GM19324 (cell line): ENCODE results near the gene SLC44A5.
"Not testable (repeated sequence)": the region's sequence is repeated elsewhere in the genome, so short reads cannot be mapped to it uniquely, and the experiment has no call there.

Experiments
- ATAC-seq: cut with Tn5 transposase; IDR thresholded peaks from one replicate; pipeline ENCODE4 v1.9.1; 2021; ENCODE audit warnings: mild to moderate bottlenecking, moderate library complexity; ENCODE audit not compliant: unreplicated experiment, low FRiP score

Gene SLC44A5

DNA sequence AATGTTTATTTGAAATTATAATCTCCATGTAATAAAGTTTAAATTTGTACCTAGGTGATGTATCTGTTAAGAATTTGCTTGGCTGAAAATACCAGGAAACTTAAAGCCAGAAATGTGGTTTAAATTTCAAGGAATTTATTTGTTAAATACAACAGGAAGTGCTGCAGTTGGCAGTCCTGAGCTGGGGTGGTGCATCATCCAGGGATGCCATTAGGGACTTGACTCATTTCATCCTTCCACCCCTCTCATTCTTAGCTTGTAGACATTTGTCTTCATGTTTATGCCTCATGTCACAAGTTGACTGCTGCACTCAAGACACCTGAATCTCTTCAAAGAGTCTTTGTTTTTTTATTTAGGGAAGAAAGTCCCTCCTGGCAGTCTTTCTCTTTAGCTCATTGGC lies 300.8 kb downstream of the SLC44A5 start:
- ATAC-seq: no peak

- no peak for ATAC-seq
Observed at GRCh38 chr1:75308365-75308764, 302.5 kb downstream of the SLC44A5 start.

DNA sequence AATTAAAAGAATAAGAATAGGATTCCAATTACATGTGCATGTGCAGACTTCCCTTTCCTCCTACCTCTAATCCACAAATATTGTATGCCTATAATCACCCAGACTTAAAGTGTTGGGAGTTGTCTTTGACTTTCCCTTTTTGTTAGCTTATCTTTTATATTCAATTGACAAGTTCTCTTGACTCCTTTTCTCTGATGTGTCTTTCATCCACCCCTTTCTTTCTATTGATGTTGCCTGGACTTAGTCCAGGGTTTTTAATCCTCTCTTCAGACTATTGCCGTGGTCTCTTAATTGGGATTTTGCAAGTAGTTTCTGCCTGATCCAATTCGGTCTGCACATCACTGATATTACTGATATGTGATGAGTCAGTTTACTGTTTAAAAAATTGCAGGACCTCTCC lies 305.9 kb downstream of the SLC44A5 start:
- no peak for ATAC-seq

DNA sequence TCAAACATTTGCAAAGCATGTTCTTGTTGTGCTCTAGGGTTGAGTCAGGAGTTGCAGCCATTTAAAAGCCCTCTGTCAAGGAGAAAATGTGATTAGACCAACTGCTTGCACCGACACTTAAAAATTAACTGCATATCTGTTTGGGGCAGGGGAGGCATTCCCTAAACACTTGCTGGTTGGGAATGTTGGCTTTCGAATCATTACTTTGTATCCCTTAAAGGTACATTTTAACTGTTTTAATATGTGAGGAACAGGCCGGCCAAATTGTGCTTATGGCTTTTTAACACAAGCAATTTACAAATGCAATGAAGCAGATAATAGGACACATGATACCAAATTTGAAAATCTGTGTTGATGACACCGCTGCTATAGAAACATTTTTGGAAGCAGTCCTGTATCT lies 317.6 kb downstream of the SLC44A5 start:
- ATAC-seq: no peak

DNA sequence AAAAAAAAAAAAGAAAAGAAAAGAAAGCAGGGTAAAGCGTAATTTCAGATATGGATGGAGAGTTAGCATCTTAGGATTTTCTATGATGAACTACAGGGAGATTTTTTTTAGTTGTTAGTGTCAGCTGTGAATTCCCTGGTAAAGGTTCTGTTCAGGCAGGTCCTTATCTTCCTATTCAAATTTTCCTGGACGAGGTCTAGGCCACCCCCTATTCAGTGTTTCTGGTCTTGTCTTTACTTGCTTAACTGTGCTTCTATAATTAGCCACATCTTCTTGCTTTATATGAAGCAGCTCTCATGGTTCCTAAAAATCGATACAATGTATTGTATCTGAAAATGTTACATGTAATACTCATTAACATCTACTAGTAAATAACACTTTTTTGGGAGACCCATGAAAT lies 318.9 kb downstream of the SLC44A5 start:
- no peak for ATAC-seq

GRCh38 chr1:75276385-75276784 lies 334.5 kb downstream of the SLC44A5 start:
- no peak for ATAC-seq

DNA sequence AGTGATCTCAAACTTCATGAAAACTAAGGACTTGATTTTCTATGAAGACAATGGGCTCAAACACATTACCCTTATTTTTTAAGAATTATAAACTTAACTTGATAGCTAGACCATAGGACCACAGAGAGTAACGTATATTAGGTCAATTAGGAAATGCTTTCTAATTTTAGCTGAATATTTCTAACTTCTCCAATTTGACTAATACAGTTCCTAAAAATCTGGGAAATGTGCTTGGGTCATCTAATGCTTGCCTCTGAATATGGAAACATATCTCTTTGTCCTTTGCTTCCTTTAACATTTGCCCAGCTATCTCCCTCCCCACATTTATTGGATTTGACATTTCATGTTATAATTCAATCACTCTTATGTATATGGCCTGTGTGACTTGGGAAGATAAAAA lies 335.3 kb downstream of the SLC44A5 start:
- ATAC-seq: no peak

GRCh38 chr1:75274920-75275506 lies 335.9 kb downstream of the SLC44A5 start:
- no peak for ATAC-seq

- ATAC-seq: no peak
Observed at GRCh38 chr1:75273110-75273509, 337.8 kb downstream of the SLC44A5 start.

DNA sequence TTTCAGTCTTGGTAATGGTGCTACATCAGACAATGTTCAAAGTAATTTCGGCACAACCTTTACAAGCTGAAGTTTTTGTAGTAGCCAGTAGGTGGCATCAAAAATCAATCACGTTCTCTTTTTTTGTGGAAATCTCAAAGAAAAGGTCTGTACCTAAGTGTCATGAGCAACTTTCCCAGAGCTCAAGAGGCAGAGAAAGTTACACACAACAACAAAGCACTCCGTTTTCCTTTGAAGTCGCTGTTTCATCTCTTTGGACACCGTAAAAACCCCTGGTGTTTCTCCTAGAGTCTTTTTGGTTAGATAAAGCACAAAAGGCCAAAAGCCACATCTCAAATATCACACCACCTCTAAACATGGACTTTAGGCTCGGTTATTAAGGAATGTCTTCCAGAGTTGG lies 345.1 kb downstream of the SLC44A5 start:
- ATAC-seq: no peak

DNA sequence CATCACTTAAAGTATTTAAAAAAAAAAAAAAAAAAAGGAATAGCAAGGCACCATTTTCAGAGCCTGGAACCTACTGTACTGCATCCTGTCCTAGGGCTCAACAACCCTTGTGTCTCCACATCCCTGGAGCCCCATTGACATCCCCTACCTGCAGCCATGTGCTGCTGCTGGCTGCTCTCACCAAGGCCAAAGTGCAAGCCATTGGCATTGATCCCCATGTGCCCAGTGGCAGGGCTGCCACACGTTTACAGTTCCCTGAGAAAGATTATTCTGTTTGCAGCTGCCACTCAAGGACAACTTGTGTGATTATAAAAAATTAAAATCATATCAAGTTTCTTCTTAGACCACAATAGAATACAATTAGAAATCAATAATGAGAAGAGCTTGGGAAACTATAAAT lies 346.8 kb downstream of the SLC44A5 start:
- no peak for ATAC-seq

DNA sequence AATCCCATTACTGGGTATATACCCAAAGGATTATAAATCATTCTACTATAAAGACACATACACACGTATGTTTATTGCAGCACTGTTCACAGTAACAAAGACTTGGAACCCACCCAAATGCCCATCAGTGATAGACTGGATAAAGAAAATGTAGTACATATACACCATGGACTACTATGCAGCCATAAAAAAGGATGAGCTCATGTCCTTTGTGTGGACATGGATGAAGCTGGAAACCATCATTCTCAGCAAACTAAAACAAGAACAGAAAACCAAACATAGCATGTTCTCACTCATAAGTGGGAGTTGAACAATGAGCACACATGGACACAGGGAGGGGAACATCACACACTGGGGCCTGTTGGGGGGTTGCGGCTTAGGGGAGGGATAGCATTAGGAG lies 347.3 kb downstream of the SLC44A5 start:
- not testable (repeated sequence) for ATAC-seq

GRCh38 chr1:75261946-75262345 lies 349.0 kb downstream of the SLC44A5 start:
- ATAC-seq: not testable (repeated sequence)

GRCh38 chr1:75258351-75258750 lies 352.6 kb downstream of the SLC44A5 start:
- no peak for ATAC-seq

GRCh38 chr1:75257424-75257823 lies 353.5 kb downstream of the SLC44A5 start:
- ATAC-seq: no peak

- ATAC-seq: not testable (repeated sequence)
Observed at GRCh38 chr1:75250114-75250513, 360.8 kb downstream of the SLC44A5 start.

DNA sequence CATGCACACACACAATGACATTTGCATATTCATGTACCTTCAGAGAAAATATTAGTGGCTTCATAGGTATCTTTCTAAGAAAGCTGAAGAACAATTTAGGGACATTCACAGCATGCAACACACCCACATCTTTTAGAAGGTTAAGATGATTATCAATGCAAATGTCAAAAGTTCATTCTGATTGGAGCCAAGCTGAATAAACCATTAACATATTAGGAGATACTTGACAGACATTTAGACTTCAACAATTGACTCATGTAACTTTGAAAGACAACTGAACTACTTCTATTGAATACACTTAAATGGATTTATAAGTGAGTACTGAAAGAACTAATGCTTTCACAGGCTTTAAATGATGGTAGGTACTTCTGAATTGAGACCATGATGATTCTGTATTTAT lies 365.7 kb downstream of the SLC44A5 start:
- ATAC-seq: no peak

DNA sequence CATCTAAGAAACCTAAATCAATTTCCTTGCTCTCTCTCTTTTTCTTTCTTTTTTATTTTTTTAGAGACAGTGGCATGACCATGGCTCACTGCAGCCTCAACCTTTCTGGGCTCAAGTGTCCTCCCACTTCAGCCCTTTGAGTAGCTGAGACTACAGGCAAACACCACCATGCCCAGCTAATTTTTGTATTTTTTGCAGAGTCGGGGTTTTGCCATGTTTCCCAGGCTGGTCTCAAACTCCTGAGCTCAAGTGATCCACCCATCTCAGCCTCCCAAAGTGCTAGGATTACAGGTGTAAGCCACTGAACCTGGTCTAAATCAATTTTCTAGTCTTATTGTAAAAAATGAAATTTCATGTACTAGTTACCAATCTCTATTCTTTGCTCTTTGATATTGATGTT lies 367.8 kb downstream of the SLC44A5 start:
- no peak for ATAC-seq

DNA sequence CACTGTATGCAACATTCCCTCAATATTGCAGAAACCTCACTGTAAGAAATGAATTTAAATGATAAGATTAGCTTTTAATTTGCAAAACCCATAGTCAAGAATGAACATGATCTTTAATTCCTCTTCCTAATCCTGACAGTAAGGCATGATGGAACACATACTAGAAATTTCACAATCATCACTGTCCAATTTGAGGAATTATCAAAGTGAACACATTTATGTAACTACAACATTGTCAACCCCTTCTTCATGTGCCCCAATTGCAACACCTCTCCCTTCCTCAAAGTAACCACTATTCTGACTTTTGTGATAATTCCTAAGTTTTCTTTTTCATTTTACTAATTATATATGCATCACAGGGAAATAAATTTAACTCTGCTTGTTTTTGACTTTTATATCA lies 373.6 kb downstream of the SLC44A5 start:
- ATAC-seq: no peak

DNA sequence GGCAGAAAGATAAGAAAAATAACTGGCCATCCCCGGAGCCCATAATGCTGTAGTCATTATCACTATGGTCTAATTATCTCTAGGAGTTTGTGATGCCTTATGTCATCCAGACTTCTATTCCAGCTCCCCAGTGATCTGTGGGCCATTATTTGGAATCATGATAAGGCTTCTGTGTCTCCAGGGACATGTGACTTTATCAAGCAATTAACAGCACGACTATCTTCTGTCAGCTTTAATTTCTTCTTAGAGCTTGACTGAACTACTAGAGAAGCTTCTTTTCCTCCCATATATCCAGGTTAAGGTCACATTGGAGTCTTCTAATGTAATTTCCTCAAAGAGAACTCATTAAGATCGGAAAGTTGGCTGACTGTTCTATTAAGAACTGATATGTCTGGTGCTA lies 376.4 kb downstream of the SLC44A5 start:
- ATAC-seq: no peak

DNA sequence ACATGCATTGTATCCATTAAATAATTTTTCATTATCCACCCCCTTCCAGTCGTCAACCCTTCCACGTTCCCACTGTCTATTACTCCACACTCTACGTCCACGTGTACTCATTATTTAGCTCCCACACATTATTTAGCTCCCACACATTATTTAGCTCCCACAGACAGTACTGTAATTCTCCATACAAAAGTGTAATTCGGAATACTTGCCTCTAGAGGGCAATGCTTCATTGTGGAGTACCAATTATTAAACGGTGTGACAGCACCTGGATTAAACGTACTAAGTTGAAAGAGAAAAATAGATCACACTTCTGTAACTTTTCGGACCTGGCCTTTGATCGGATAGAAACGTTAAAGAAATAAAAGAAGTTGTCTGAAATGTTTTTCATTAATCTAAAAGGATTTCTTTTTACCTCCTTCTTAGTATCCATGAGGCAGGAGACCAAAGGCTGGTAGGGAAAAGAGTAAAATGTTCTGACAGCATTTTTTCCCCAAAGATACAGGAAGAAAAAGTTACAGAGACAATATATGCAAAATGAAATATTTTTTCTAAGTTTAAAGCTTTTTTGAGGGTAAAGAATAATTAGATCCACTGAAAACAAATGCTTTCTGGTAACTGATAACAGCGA lies 377.5 kb downstream of the SLC44A5 start:
- no peak for ATAC-seq

GRCh38 chr1:75220072-75220471 lies 390.8 kb downstream of the SLC44A5 start:
- ATAC-seq: no peak

DNA sequence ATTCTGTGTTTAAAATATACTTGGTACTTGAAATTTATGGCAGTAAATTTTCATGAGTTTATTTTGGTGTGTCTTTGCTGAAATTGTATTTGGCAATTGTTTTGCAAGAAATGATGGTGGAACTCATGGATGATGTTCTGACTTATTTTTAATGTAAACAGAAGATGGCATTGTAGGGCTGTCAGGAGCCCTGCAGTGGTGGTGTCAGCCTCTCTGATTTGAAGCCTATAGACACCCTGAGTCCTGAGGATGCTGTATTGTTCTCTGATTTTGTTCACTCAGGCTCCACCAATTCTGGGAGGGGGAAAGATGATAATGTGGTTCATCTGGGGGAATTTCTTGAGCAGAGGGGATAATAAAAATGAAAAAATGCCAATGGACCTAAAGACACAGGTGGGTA lies 396.9 kb downstream of the SLC44A5 start:
- ATAC-seq: no peak
